ENCODE data around the gene DNAJC6. TPM values are rescaled to one million over a fixed set of nuclear protein-coding genes. Genes with fewer than 3 reads are reported as not detected.

Gene DNAJC6
- total RNA-seq, 6 experiments from 2014 or later: 13.5 to 17.7 (median 15.3) TPM

DNA sequence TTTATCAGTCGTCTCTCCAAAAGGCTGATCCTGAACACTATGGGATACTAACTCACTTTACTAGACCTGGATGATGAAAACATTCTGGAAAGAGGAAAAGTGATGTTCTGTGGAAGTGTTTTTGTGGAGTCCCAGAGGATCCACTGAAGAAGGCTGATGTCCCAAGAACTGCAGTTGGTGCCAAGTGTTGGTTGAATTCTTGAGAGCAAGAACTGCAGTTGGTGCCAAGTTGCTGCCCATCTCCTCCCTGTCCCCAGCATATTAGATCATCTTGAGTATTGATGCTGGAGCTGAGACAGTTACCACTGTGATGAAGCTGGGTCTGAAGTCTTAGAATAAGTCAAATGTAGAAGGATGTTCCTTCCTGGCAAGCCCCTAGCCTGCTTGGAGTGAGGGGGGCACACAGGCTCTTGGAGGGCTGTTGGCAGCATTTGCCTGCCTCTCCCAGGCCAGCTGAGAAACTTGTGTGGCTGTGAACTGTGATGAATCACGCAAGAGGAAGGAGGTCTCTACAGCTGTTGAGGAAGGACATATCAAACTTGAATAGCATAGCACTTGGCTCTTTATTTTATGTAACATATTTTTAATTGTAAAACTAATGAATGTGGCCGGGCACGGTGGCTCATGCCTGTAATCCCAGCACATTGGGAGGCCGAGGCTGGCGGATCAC, 48.1 kb downstream of the DNAJC6 start:
- no peak overlapping the region for H3K27ac Mint-ChIP-seq
- no peak for DNase-seq
- H3K9me3 Mint-ChIP-seq: no peaks in the 10 kb centered on the region
- no peak overlapping the region for H3K4me3 Mint-ChIP-seq
- no peaks in the 10 kb centered on the region; the same call in 1 of the 2 replicates for H3K27me3 Mint-ChIP-seq (ENCODE audit: insufficient read depth)
- TF ChIP-seq CTCF (IDR thresholded peaks at IDR 0.05): no peak
- H3K4me1 Mint-ChIP-seq (ENCODE audit: low read depth): peaks cover 12% of the 10 kb centered on the region
- no peaks in the 10 kb centered on the region for H3K36me3 Mint-ChIP-seq (ENCODE audit: low read depth)

- DNase-seq: no peak
- Mint-ChIP-seq H3K4me3 (no peak overlapping the region), H3K9me3 (no peaks in the 10 kb centered on the region), H3K27me3 (ENCODE audit: insufficient read depth) (no peaks in the 10 kb centered on the region; the same call in 1 of the 2 replicates), H3K36me3 (ENCODE audit: low read depth) (no peaks in the 10 kb centered on the region), H3K4me1 (ENCODE audit: low read depth) (peaks cover 12% of the 10 kb centered on the region), H3K27ac (no peak overlapping the region; the same call in 1 of the 2 replicates)
- no peak for TF ChIP-seq CTCF (IDR thresholded peaks at IDR 0.05)
Observed at GRCh38 chr1:65359888-65360287, 50.5 kb downstream of the DNAJC6 start.

GRCh38 chr1:65360648-65361047, 51.3 kb downstream of the DNAJC6 start:
- TF ChIP-seq CTCF (IDR thresholded peaks at IDR 0.05): no peak
- Mint-ChIP-seq H3K36me3 (ENCODE audit: low read depth) (0 out of 2 replicates have a peak, but pooled peaks cover 1% of the 10 kb centered on the region), H3K4me1 (ENCODE audit: low read depth) (peaks cover 12% of the 10 kb centered on the region), H3K4me3 (no peak overlapping the region), H3K9me3 (no peaks in the 10 kb centered on the region), H3K27ac (no peak overlapping the region; the same call in 1 of the 2 replicates), H3K27me3 (ENCODE audit: insufficient read depth) (no peaks in the 10 kb centered on the region; the same call in 1 of the 2 replicates)
- DNase-seq: no peak

- H3K4me3 Mint-ChIP-seq: no peak overlapping the region
- DNase-seq: no peak
- H3K9me3 Mint-ChIP-seq: no peaks in the 10 kb centered on the region
- peaks cover 9% of the 10 kb centered on the region; the same call in 1 of the 2 replicates for H3K36me3 Mint-ChIP-seq (ENCODE audit: low read depth)
- H3K4me1 Mint-ChIP-seq (ENCODE audit: low read depth): peaks cover 12% of the 10 kb centered on the region
- no peak overlapping the region for H3K27ac Mint-ChIP-seq
- TF ChIP-seq CTCF (IDR thresholded peaks at IDR 0.05): no peak
- H3K27me3 Mint-ChIP-seq (ENCODE audit: insufficient read depth): no peaks in the 10 kb centered on the region; the same call in 1 of the 2 replicates
Observed at GRCh38 chr1:65362545-65362944, 53.2 kb downstream of the DNAJC6 start.

- H3K4me1 Mint-ChIP-seq (ENCODE audit: low read depth): peaks cover 12% of the 10 kb centered on the region
- H3K36me3 Mint-ChIP-seq (ENCODE audit: low read depth): peaks cover 9% of the 10 kb centered on the region; the same call in 1 of the 2 replicates
- no peak for TF ChIP-seq CTCF (IDR thresholded peaks at IDR 0.05)
- no peak overlapping the region for H3K4me3 Mint-ChIP-seq
- H3K27ac Mint-ChIP-seq: no peak overlapping the region
- no peaks in the 10 kb centered on the region; the same call in 1 of the 2 replicates for H3K27me3 Mint-ChIP-seq (ENCODE audit: insufficient read depth)
- H3K9me3 Mint-ChIP-seq: no peaks in the 10 kb centered on the region
- no peak for DNase-seq
Observed at GRCh38 chr1:65363484-65363883, 54.1 kb downstream of the DNAJC6 start.
